Endometrial microvascular endothelial cells (primary cell): ENCODE results near the gene LZTFL1. TPM values are rescaled to one million over a fixed set of nuclear protein-coding genes. Genes with fewer than 3 reads are reported as not detected.

Experiments used
- in situ Hi-C: cut with HindIII; loops from 2 replicates; pipeline ENCODE4 v1.10.0; 2017; ENCODE audit warnings: low sequenced_read_pairs, low pct_unique_long_range_greater_than_20kb; ENCODE audit errors: inconsistent ontology term
- total RNA-seq: library from RNA; depleted of rRNA; stranded (reverse); fragments of >200 nt; gene quantifications from one replicate; pipeline ENCODE4 v1.2.3, GENCODE V29; 2015; ENCODE audit errors: inconsistent ontology term

Gene LZTFL1
- total RNA-seq, 1 donor from 2014 or later, result 4.5 TPM

- in situ Hi-C loops, result no loop called here
Measured at GRCh38 chr3:45793482-45794176, 48.3 kb downstream of the LZTFL1 start.

GRCh38 chr3:45792516-45793172, 49.3 kb downstream of the LZTFL1 start:
- in situ Hi-C loops, result no loop called here

GRCh38 chr3:45792036-45792435, 49.9 kb downstream of the LZTFL1 start:
- in situ Hi-C loops, result no loop called here

- in situ Hi-C loops, result no loop called here
Measured at GRCh38 chr3:45790596-45790995, 51.3 kb downstream of the LZTFL1 start.

- in situ Hi-C loops, result no loop called here
Measured at GRCh38 chr3:45789235-45789812, 52.6 kb downstream of the LZTFL1 start.

- in situ Hi-C loops, result no loop called here
Measured at GRCh38 chr3:45787551-45787950, 54.4 kb downstream of the LZTFL1 start.

- in situ Hi-C loops, result no loop called here
Measured at GRCh38 chr3:45786801-45787495, 55.0 kb downstream of the LZTFL1 start.

GRCh38 chr3:45785605-45786150, 56.2 kb downstream of the LZTFL1 start:
- in situ Hi-C loops, result no loop called here

- in situ Hi-C loops, result no loop called here
Measured at GRCh38 chr3:45783667-45784066, 58.3 kb downstream of the LZTFL1 start.

GRCh38 chr3:45782381-45782780, 59.5 kb downstream of the LZTFL1 start:
- in situ Hi-C loops, result no loop called here

- in situ Hi-C loops, result no loop called here
Measured at GRCh38 chr3:45781841-45782240, 60.1 kb downstream of the LZTFL1 start.

- in situ Hi-C loops, result no loop called here
Measured at GRCh38 chr3:45781271-45781670, 60.6 kb downstream of the LZTFL1 start.

- in situ Hi-C loops, result no loop called here
Measured at GRCh38 chr3:45779746-45780735, 61.9 kb downstream of the LZTFL1 start.

- in situ Hi-C loops, result no loop called here
Measured at GRCh38 chr3:45778761-45779201, 63.1 kb downstream of the LZTFL1 start.

- in situ Hi-C loops, result no loop called here
Measured at GRCh38 chr3:45777746-45778386, 64.1 kb downstream of the LZTFL1 start.

- in situ Hi-C loops, result no loop called here
Measured at GRCh38 chr3:45777111-45777745, 64.7 kb downstream of the LZTFL1 start.

- in situ Hi-C loops, result no loop called here
Measured at GRCh38 chr3:45776611-45777010, 65.3 kb downstream of the LZTFL1 start.

- in situ Hi-C loops, result no loop called here
Measured at GRCh38 chr3:45776301-45776595, 65.7 kb downstream of the LZTFL1 start.
